Right renal pelvis (tissue), 4 donors: Measurements from ENCODE around the gene RAMP1. TPM values are rescaled to one million over a fixed set of nuclear protein-coding genes. Genes with fewer than 3 reads are reported as not detected.
"Not testable (repeated sequence)": the region's sequence is repeated elsewhere in the genome, so short reads cannot be mapped to it uniquely, and the experiment has no call there.

Experiments used
- DNase-seq, 4 donors: peaks; one replicate each; pipeline ENCODE4 v3.0.0-alpha.2; 2013; ENCODE audit warnings: low read depth in 4 of 4, low spot score in 3 of 4, missing footprints in 1 of 4
- polyA plus RNA-seq, 4 donors: library from polyadenylated mRNA; unstranded; fragments of 120-200 nt; gene quantifications; one replicate each; pipeline ENCODE4 v1.2.1, GENCODE V29; 2013; ENCODE audit not compliant: insufficient read length in 4 of 4

The RAMP1 gene
- polyA plus RNA-seq, 4 donors: 3.1 to 11.2 (median 5.1) TPM

DNA sequence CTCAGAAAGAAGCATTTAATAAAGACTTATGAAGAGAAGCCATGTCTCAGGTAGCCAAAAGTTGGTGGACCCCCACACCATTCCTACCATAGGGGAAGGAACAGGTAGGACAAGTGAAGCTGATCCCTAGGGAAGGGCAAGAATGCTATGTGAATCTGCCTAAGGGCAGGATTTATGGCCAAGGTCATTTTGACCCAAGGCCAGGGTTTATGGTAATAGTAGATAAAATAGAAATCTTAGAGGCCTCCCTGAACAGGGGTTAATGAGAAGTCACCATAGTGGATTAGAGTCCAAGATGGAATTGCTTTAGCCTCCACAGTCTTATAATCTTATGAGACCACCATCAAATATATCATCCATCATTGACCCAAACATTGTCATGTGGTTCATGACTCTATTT lies 81.4 kb downstream of the RAMP1 start:
- DNase-seq: no peak

DNA sequence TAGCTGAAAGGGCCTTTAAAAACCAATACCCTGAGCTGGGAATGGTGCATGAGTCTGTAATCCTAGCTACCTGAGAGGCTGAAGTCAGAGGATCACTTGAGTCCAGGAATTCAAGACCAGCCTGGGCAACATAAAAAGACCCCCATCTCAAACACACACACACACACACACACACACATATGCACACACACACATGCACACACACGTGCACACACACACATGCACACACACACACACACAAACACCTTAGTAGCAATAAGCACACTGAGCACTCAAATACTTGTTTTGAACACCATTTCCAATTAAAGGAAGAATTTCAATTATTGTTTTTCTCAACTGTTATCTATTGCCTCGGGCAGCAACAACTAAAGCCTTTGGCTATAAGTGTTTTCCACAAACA lies 81.8 kb downstream of the RAMP1 start:
- no peak for DNase-seq

DNA sequence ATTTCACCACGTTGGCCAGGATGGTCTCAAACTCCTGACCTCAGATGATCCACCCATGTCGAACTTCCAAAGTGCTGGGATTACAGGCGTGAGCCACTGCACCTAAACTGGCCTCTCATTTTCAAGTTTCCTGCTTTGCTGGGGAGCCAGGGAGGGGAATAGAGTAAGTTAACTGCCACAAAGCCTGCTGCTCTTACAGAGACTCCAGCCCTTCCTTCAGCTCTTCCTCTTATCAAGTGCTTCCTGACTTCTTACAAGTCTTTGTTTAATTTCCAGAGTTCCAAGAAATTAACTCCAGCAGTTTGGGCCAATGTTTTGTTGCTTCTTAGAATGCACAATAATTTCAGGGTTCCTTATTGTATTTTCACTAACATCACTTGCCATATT lies 83.1 kb downstream of the RAMP1 start:
- no peak for DNase-seq

DNA sequence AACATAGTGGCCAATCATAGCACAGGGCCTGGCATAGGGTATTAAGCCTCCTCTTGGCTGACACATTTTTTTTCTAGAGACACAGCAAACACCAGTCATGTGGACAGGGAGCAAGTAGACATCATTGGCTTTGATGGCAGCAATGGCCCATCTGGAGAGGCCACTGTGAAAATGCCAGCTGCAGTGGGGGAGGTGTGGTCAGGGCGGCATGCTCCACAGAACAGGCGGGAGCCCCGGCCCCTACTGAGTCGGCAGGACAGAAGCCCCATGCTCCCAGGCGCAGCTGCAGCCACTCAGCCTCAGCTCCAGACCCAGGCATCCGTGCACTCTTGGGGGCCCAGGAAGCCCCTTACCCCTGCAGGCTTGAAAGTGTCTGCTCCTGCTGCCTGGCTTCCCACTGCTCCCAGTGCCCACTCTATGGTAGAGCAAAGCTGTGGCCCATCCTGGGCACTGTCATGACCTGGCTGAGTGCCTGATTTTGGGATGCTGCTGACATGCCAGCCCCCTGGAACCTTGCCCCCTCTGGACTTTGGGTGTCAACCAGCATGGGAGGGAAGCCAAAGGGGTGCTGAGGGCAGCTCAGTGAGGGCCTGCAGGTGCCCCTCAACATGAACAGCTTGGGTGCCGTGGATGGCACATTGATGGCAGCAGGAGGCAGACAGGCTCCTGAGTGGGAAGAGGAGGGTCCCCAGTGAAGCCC lies 84.1 kb downstream of the RAMP1 start:
- DNase-seq: no peak

DNA sequence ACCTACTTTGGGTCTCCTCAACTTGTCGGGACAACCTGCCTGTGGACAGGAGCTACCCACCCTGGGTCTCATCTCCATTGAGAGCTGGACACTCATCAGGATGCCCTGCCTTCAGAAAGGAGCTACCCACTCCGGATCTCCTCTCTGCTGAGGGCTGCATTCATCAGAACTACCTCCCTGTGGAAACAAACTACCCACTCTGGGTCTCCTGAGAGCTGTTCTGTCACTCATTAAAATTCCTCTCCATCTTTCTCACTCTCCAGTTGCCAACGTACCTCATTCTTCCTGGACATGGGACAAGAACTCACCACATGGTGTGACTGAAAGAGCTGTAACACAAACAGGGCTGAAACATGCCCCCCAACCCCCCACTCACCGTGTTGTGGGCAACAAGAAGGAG lies 84.9 kb downstream of the RAMP1 start:
- no peak for DNase-seq

DNA sequence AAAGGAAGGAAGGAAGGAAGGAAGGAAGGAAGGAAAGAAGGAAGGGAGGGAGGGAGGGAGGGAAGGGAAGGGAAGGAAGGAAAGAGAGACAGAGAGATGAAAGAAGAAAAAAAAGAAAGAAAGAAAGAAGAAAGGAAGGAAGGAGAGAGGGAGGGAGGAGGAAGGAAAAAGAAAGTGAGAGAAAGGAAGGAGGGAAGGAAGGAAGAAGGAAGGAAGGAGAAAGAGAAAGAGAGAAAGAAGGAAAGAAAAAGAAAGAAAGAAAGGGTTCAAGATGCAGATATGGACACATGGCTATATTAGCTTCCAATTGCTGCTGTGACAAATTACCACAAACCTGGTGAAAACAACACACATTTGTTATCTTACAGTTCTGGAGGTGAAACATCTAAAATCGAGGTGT lies 87.0 kb downstream of the RAMP1 start:
- DNase-seq: no peak

DNA sequence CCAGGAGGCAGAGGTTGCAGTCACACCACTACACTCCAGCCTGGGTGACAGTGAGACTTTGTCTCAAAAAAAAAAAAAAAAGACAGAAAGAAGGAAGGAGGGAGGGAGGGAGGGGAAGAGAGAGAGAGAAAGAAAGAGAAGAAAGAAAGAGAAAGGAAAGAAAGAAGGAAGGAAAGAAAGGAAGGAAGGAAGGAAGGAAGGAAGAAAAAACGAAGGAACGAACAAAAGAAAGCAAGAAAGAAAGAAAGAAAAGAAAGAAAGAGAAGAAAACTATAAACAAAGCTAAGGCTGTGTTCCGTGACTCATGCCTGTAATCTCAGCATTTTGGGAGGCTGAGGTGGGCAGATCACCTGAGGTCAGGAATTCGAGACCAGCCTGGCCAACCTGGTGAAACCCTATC lies 91.9 kb downstream of the RAMP1 start:
- not testable (repeated sequence) for DNase-seq

DNA sequence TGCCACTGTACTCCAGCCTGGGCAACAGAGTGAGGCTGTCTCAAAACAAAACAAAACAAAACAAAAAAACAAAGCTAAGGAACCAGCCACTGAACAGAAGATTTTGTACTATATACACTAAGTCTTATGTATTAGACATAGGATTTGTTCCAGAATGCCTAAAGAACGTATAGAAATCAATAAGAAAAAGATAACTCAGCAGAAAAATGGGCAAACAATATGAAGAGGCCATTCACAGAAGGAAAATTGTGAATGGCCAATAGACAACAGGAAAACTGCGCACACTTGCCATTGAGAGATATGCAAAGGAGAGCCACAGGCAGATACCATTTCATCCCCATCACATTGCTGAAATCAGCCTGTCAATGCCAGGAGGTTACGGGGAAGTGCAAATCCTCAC lies 92.5 kb downstream of the RAMP1 start:
- no peak for DNase-seq

DNA sequence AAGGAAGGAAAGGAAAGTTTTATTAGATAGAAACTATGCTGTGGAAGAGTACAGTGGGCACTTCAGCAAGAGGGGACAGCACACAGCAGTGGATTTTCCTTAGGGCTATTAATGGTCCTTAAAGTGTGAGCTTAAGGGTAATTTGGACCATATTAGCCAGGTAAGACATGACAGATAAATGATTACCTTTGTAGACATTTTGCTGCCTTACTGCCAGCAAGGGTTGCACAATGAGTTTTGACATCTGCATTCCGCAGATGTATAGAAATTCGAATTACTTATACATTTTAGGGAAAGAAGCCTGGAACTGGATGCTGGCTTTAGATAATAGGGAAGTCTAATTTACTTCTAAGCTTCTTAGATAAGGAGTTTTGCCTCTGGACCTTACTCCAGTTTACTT lies 93.4 kb downstream of the RAMP1 start:
- no peak for DNase-seq

DNA sequence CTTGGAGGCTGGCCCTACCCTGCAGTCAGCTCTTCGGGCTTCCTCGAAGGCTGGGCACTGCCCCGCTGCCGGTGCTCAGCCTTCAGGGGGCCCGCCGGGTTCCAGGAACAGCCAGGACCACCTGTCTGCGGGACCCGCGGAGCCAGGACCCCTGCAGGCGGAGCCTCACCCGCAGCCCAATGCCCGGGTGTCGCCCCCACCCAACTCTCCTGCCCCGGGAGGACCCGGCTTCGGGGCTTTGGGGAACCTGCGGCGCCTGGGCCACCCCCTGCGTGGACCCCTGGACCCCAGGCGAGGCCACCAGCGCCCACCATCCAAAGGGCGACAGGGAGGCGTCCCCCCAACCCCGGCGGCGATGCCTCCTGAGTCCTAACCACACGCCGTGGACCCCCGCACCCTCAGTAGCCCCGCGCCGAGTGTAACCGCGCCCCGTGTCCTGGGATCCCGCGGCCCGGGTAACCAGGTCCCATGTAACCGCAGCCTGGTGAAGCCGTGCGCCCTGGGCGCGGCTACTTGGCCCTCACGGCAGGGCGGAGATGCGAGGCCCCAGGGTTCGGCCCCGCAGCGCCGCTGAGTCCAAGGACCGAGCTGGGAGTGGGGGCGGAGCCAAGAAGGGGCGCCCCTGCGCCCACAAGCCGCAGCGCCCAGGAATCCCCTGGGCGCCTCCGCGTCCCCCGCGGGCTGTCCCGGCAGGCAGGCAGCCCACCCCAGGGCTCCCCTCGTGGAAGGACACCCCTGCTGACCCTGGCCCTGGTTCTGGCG lies 96.4 kb downstream of the RAMP1 start:
- DNase-seq: no peak

DNA sequence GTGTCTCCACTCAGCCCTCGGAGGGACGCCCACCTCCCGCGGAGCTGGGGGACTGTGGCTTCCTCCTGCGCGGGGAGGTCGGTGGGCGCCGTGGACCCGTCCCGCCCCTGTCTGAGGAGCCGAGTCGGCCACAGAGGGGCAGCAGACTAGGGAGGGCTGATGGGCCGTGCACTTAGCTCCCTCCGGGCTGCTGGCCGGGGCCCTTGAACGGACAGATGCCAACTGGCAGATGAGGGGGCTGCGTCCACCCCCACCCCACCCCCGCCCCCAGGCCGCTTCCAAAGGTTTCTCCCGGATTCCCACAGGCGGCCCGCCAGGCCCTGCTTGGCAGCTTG lies 96.9 kb downstream of the RAMP1 start:
- no peak for DNase-seq

DNA sequence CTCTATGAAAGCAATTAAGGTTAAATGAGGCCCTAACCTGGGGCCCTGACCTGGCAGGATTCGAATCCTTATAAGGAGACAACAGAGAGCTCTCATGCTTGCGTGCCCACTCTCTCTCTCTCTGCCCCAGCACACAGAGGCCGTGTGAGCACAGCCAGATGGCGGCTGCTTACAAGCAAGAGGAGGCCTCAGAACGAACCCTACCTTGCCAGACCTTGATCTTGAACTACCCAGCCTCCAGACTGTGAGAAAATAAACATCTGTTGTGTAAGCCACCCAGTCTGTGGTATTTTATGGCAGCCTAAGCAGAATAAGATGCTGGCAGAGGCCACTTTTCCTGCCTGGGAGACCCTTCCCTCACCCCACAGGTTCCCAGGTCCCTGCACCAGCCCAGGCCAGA lies 102.2 kb downstream of the RAMP1 start:
- no peak for DNase-seq

Other genes with a start within 250 kb of the RAMP1 start
- 10 to 100 TPM; 76.4 to 97.5 (median 87.9) TPM for gene LRRFIP1, start 232.0 kb upstream of the RAMP1 start, polyA plus RNA-seq
- under 1 TPM; 0.44 to 0.90 (median 0.62) TPM for gene RBM44, start 60.8 kb upstream of the RAMP1 start, polyA plus RNA-seq
- 10 to 100 TPM; 48.0 to 51.0 (median 48.7) TPM for gene UBE2F, start 107.4 kb downstream of the RAMP1 start, polyA plus RNA-seq
- 10 to 100 TPM; 25.3 to 30.3 (median 27.5) TPM for gene SCLY, start 201.4 kb downstream of the RAMP1 start, polyA plus RNA-seq
- 1 to 10 TPM in 3 of 4 donors, under 1 TPM in 1; 0.53 to 2.3 (median 1.6) TPM for gene ESPNL, start 240.7 kb downstream of the RAMP1 start, polyA plus RNA-seq